ENCODE results near the gene CD79B. TPM values are rescaled to one million over a fixed set of nuclear protein-coding genes. Genes with fewer than 3 reads are reported as not detected.

The CD79B gene
- total and polyA plus RNA-seq, 2 of the 8 experiments (the other 6 are each of a cell fraction or from before 2014, with no cell fraction given) = 1.5 to 3.9 TPM

DNA sequence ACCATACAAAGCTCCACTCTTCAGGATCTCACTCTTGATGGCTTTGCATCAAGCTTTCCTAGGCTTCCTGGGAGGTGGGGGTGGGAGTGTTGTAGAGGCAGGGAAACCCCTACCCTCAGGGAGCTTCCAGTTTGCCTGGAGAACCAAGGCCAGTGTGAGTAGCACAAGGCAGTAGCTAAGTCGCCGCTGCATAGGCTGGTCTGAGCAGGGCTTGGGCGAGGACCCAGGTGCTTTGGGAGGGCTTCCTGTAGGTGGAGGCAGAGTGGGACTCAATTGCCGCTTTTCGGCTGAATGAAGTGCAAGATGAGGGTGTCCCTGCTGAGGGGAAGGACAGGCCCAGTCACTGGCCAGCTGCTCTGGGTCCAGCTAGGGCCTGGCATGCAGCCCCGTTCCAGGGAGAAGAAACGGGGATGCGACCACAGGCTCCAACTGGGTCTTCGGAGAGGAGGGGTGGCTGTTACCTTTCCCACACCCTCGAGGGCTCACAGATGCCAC lies 3.9 kb downstream of the CD79B start:
- H2BK15ac ChIP-seq (ENCODE audit: low read length) = no peak overlapping the region
- H2BK5ac ChIP-seq (ENCODE audit: low read depth, low read length) = no peak overlapping the region
- no peaks in the 10 kb centered on the region for H3K79me1 ChIP-seq (ENCODE audit: low read depth, low read length)
- no peaks in the 10 kb centered on the region for H4K20me1 ChIP-seq (replicated peaks in 1 of 2; ENCODE audit: control insufficient read depth in 1 of 2, insufficient read depth in 2 of 2, low read length in 2 of 2)
- no peak overlapping the region for H2AFZ ChIP-seq (ENCODE audit: low read length)
- no peak overlapping the region for H2AK5ac ChIP-seq (ENCODE audit: low read depth, low read length)
- no peak overlapping the region for H3K27ac ChIP-seq (ENCODE audit: low read depth, low read length)
- H3K23me2 ChIP-seq (ENCODE audit: low read depth, low read length) = no peaks in the 10 kb centered on the region
- no peak for TF ChIP-seq RNF2 (IDR thresholded peaks at IDR 0.05; ENCODE audit: borderline replicate concordance, low read depth, low read length, missing control alignments, poor library complexity, severe bottlenecking)
- FAIRE-seq = no peak
- H2BK120ac ChIP-seq (replicated peaks; ENCODE audit: low read depth, low read length) = no peak overlapping the region
- H3K4me2 ChIP-seq (ENCODE audit: insufficient read depth in 1 of 2, low read depth in 2 of 2, low read length in 2 of 2) = no peak overlapping the region
- DNase-seq (ENCODE audit: low read depth in 1 of 2, low spot score in 2 of 2) = no peak
- 88% methylated on average over 10 of the region's 10 CpGs; no CpG with 5 or more reads in 1 of the 2 experiments for WGBS, 2 experiments (ENCODE audit: extremely low coverage in 1 of 2, insufficient coverage in 1 of 2, insufficient read length in 1 of 2, insufficient replicate concordance in 2 of 2, low coverage in 1 of 2, low lambda C conversion rate in 2 of 2, missing lambda C conversion rate in 1 of 2)
- no peak overlapping the region for H3K23ac ChIP-seq (ENCODE audit: insufficient read length)
- H3K9ac ChIP-seq (replicated peaks in 1 of 4; ENCODE audit: extremely low read depth in 1 of 4, low read depth in 3 of 4, low read length in 3 of 4) = no peak overlapping the region
- no peak overlapping the region for H3K4ac ChIP-seq (replicated peaks; ENCODE audit: insufficient read length, low read depth, low read length)
- no peak overlapping the region for H3K18ac ChIP-seq (ENCODE audit: extremely low read depth, low read length)
- H3K4me1 ChIP-seq (replicated peaks in 1 of 4; ENCODE audit: control insufficient read depth in 3 of 4, insufficient read depth in 4 of 4, low read length in 3 of 4) = peaks cover 0 to 16% (median 12%) of the 10 kb centered on the region in 4 experiments; a peak in 6 of 7 replicates
- H3K36me3 ChIP-seq (ENCODE audit: control insufficient read depth in 2 of 4, insufficient read depth in 4 of 4, low read length in 3 of 4) = no peaks in the 10 kb centered on the region
- no peak overlapping the region for H3K4me3 ChIP-seq (ENCODE audit: extremely low read depth in 1 of 4, insufficient read depth in 2 of 4, low read depth in 3 of 4, low read length in 4 of 4)
- H2BK12ac ChIP-seq (ENCODE audit: low read depth, low read length) = no peak overlapping the region; the same call in 1 of the 2 replicates
- H3K79me2 ChIP-seq (ENCODE audit: control insufficient read depth in 1 of 2, insufficient read depth in 2 of 2, low read length in 2 of 2) = no peaks in the 10 kb centered on the region
- H2BK20ac ChIP-seq (ENCODE audit: low read length) = no peak overlapping the region
- H3K9me3 ChIP-seq (ENCODE audit: insufficient read depth in 2 of 2, low read depth in 1 of 2, low read length in 1 of 2) = no peaks in the 10 kb centered on the region
- H4K8ac ChIP-seq (ENCODE audit: extremely low read depth, insufficient read depth, low read length) = no peak overlapping the region
- POLR2A ChIA-PET (ENCODE audit: partially characterized antibody) = interaction anchor here (0.6 kb wide), 1 partner anchor 33 kb away, joined by 4 read pairs; no protein-coding TSS in a partner anchor
- H4K5ac ChIP-seq (ENCODE audit: insufficient read length, low read depth, low read length) = no peak overlapping the region
- H3K14ac ChIP-seq (ENCODE audit: insufficient read length) = no peak overlapping the region
- no peak overlapping the region for H4K91ac ChIP-seq (replicated peaks; ENCODE audit: insufficient read length, low read length)
- no peaks in the 10 kb centered on the region for H3K27me3 ChIP-seq (replicated peaks in 1 of 4; ENCODE audit: control insufficient read depth in 3 of 4, extremely low read depth in 1 of 4, insufficient read depth in 3 of 4, low read length in 3 of 4)
- CTCF ChIA-PET (ENCODE audit: partially characterized antibody) = interaction anchor here (0.6 to 11.4 kb wide), 19 partner anchors 9 to 205 kb away, joined by 3 to 164 read pairs (median 4); partner anchors contain the start of genes CSHL1 and GH1
- no peak overlapping the region for H3K56ac ChIP-seq (replicated peaks; ENCODE audit: insufficient read length, low read depth, low read length)
